GM19467 (cell line): ENCODE results near the gene SUPT16H.

Source experiments
- ATAC-seq: cut with Tn5 transposase; IDR thresholded peaks from one replicate; pipeline ENCODE4 v1.9.1; 2021; ENCODE audit warnings: mild to moderate bottlenecking, moderate library complexity; ENCODE audit not compliant: unreplicated experiment

SUPT16H gene

GRCh38 chr14:21369949-21370679 is 13.7 kb downstream of the SUPT16H start:
- no peak for ATAC-seq

- ATAC-seq, result no peak
Measured at GRCh38 chr14:21367582-21368144, 16.2 kb downstream of the SUPT16H start.

GRCh38 chr14:21356511-21356910 is 27.3 kb downstream of the SUPT16H start:
- no peak for ATAC-seq

- no peak for ATAC-seq
Measured at GRCh38 chr14:21352587-21352986, 31.2 kb downstream of the SUPT16H start.

- ATAC-seq, result no peak
Measured at GRCh38 chr14:21350539-21350938, 33.3 kb downstream of the SUPT16H start.

GRCh38 chr14:21347201-21347600 is 36.6 kb downstream of the SUPT16H start:
- ATAC-seq, result no peak

- ATAC-seq, result no peak
Measured at GRCh38 chr14:21346532-21347135, 37.2 kb downstream of the SUPT16H start.

GRCh38 chr14:21343035-21343794 is 40.6 kb downstream of the SUPT16H start:
- ATAC-seq, result no peak

GRCh38 chr14:21334202-21334906 is 49.5 kb downstream of the SUPT16H start:
- no peak for ATAC-seq

GRCh38 chr14:21332950-21333349 is 50.9 kb downstream of the SUPT16H start:
- no peak for ATAC-seq

- no peak for ATAC-seq
Measured at GRCh38 chr14:21326972-21327371, 56.8 kb downstream of the SUPT16H start.

- ATAC-seq, result no peak
Measured at GRCh38 chr14:21322716-21323115, 61.1 kb downstream of the SUPT16H start.

GRCh38 chr14:21320913-21321312 is 62.9 kb downstream of the SUPT16H start:
- ATAC-seq, result no peak

GRCh38 chr14:21317398-21317797 is 66.4 kb downstream of the SUPT16H start:
- ATAC-seq, result no peak

GRCh38 chr14:21313512-21313911 is 70.3 kb downstream of the SUPT16H start:
- ATAC-seq, result no peak

- no peak for ATAC-seq
Measured at GRCh38 chr14:21311614-21312013, 72.2 kb downstream of the SUPT16H start.

- ATAC-seq, result no peak
Measured at GRCh38 chr14:21309956-21310355, 73.9 kb downstream of the SUPT16H start.

GRCh38 chr14:21309238-21309636 is 74.6 kb downstream of the SUPT16H start:
- no peak for ATAC-seq

- peak; percentile 80 for ATAC-seq
Measured at GRCh38 chr14:21308479-21309237, 75.2 kb downstream of the SUPT16H start.

- peak; percentile 14 for ATAC-seq
Measured at GRCh38 chr14:21308132-21308478, 75.7 kb downstream of the SUPT16H start.
